CD14-positive monocyte (primary cell): ENCODE data around the gene RUVBL1. TPM values are rescaled to one million over a fixed set of nuclear protein-coding genes. Genes with fewer than 3 reads are reported as not detected.

Experiments
- DNase-seq, 3 donors: peaks; one replicate each; pipeline ENCODE4 v3.0.0-alpha.2; 2011 to 2022
- H2AFZ ChIP-seq: 2 replicates; pipeline ENCODE4 v1.6.0; 2012; ENCODE audit warnings: mild to moderate bottlenecking, low read depth, low read length, inconsistent platforms; ENCODE audit not compliant: insufficient read depth, poor library complexity, severe bottlenecking
- H3K27ac ChIP-seq, 2 donors: 1 replicate in 1 of 2; 2 replicates in 1 of 2; pipeline ENCODE4 v1.5.1; 2012 to 2013; ENCODE audit warnings: low read length in 2 of 2, control low read depth in 1 of 2, inconsistent platforms in 1 of 2, low read depth in 1 of 2, mild to moderate bottlenecking in 1 of 2
- H3K27me3 ChIP-seq, 2 donors: one replicate each; pipeline versions ENCODE4 v1.6.0 to v1.6.1; 2011 to 2013; ENCODE audit warnings: low read length in 2 of 2; ENCODE audit not compliant: control insufficient read depth in 2 of 2, insufficient read depth in 2 of 2
- H3K36me3 ChIP-seq, 2 donors: replicated peaks in 1 of 2; 1 replicate in 1 of 2; 2 replicates in 1 of 2; pipeline versions ENCODE4 v1.5.1 to v1.6.1; 2012 to 2013; ENCODE audit warnings: low read length in 2 of 2, control low read depth in 1 of 2, inconsistent platforms in 1 of 2, mild to moderate bottlenecking in 1 of 2; ENCODE audit not compliant: insufficient read depth in 2 of 2, control insufficient read depth in 1 of 2
- H3K4me1 ChIP-seq, 2 donors: 1 replicate in 1 of 2; 2 replicates in 1 of 2; pipeline versions ENCODE4 v1.5.1 to v1.6.1; 2012 to 2013; ENCODE audit warnings: low read length in 2 of 2, control low read depth in 1 of 2, inconsistent platforms in 1 of 2, mild to moderate bottlenecking in 1 of 2, moderate library complexity in 1 of 2; ENCODE audit not compliant: insufficient read depth in 2 of 2, control insufficient read depth in 1 of 2
- H3K4me2 ChIP-seq: replicated peaks from 2 replicates; pipeline ENCODE3; 2012; ENCODE audit warnings: low read length, moderate library complexity, mild to moderate bottlenecking; ENCODE audit not compliant: poor library complexity, severe bottlenecking; ENCODE audit errors: extremely low read depth
- H3K4me3 ChIP-seq, 3 experiments: fragments of 200-600 bp in 1 of 3; sonication (generic) in 1 of 3; replicated peaks in 1 of 3; 1 replicate in 2 of 3; 2 replicates in 1 of 3; pipeline ENCODE4 v1.5.1; 2011 to 2013; ENCODE audit warnings: low read length in 3 of 3, mild to moderate bottlenecking in 3 of 3, control low read depth in 2 of 3, low read depth in 2 of 3, inconsistent platforms in 1 of 3, moderate library complexity in 1 of 3
- H3K79me2 ChIP-seq: 2 replicates; pipeline ENCODE4 v1.6.0; 2012; ENCODE audit warnings: mild to moderate bottlenecking, control low read depth, inconsistent platforms, low read length, moderate library complexity; ENCODE audit not compliant: insufficient read depth
- H3K9ac ChIP-seq: 2 replicates; pipeline ENCODE4 v1.6.0; 2017; ENCODE audit warnings: low read length, mild to moderate bottlenecking; ENCODE audit not compliant: insufficient read depth, poor library complexity, severe bottlenecking
- H3K9me3 ChIP-seq, 2 donors: replicated peaks in 1 of 2; 1 replicate in 1 of 2; 2 replicates in 1 of 2; pipeline versions ENCODE4 v1.5.1 to v1.6.1; 2012 to 2013; ENCODE audit warnings: low read length in 2 of 2, control low read depth in 1 of 2; ENCODE audit not compliant: control insufficient read depth in 1 of 2, insufficient read depth in 1 of 2
- H4K20me1 ChIP-seq: 2 replicates; pipeline ENCODE4 v1.6.0; 2012; ENCODE audit warnings: mild to moderate bottlenecking, low read length, control low read depth, moderate library complexity; ENCODE audit not compliant: insufficient read depth
- H3K27ac Mint-ChIP-seq, 7 donors: one replicate each; pipeline ENCODE4 v1.8.0; 2020; ENCODE audit warnings: mild to moderate bottlenecking in 7 of 7, mixed read lengths in 7 of 7, moderate library complexity in 6 of 7, inconsistent platforms in 2 of 7
- H3K27me3 Mint-ChIP-seq, 3 donors: one replicate each; pipeline ENCODE4 v1.8.0; 2021 to 2022; ENCODE audit warnings: low read depth in 3 of 3, mild to moderate bottlenecking in 3 of 3, mixed read lengths in 3 of 3, moderate library complexity in 3 of 3, inconsistent platforms in 1 of 3
- H3K36me3 Mint-ChIP-seq, 2 donors: one replicate each; pipeline ENCODE4 v1.8.0; 2020; ENCODE audit warnings: mixed read lengths in 2 of 2, inconsistent platforms in 1 of 2, mild to moderate bottlenecking in 1 of 2
- H3K4me1 Mint-ChIP-seq: one replicate; pipeline ENCODE4 v1.8.0; 2020; ENCODE audit warnings: mild to moderate bottlenecking, mixed read lengths
- H3K4me3 Mint-ChIP-seq, 2 donors: one replicate each; pipeline ENCODE4 v1.8.0; 2020; ENCODE audit warnings: mild to moderate bottlenecking in 2 of 2, mixed read lengths in 2 of 2, moderate library complexity in 1 of 2
- H3K9me3 Mint-ChIP-seq, 7 donors: one replicate each; pipeline ENCODE4 v1.8.0; 2020 to 2022; ENCODE audit warnings: mixed read lengths in 7 of 7, mild to moderate bottlenecking in 6 of 7, moderate library complexity in 6 of 7, inconsistent platforms in 2 of 7
- CTCF ChIP-seq: fragments of 200-600 bp; IDR thresholded peaks from one replicate; pipeline ENCODE4 v1.8.0; 2022; ENCODE audit warnings: antibody characterized with exemption, mild to moderate bottlenecking
- WGBS: methylation state at CpG from one replicate; pipeline ENCODE4 v1.1.5; 2013; ENCODE audit warnings: missing lambda C conversion rate; ENCODE audit not compliant: insufficient coverage; 5-methylcytosine and 5-hydroxymethylcytosine counted together
- intact Hi-C, 2 donors: fragments of 100-400 bp; cut with micrococcal nuclease; formaldehyde crosslinking; loops; one replicate each; pipeline versions ENCODE4 v1.15.0 to v1.15.1; 2023
- polyA plus RNA-seq, 3 donors: library from polyadenylated mRNA; depleted of rRNA in 1 of 3; unstranded in 2 of 3; stranded (reverse) in 1 of 3; fragments of 300-500 nt in 2 of 3; fragments of >200 nt in 1 of 3; fragmentation: Illumina TruSeq in 2 of 3; gene quantifications; 1 replicate in 2 of 3; 2 replicates in 1 of 3; pipeline ENCODE4 v1.2.3, GENCODE V29; 2012 to 2021

The RUVBL1 gene
- polyA plus RNA-seq, 3 donors: 11.0 to 16.2 (median 14.4) TPM

GRCh38 chr3:128103136-128103676 lies 20.4 kb downstream of the RUVBL1 start:
- H3K27me3 ChIP-seq: no peaks in the 10 kb centered on the region
- no peak overlapping the region for H3K27ac Mint-ChIP-seq
- peaks cover 0 to 3% of the 10 kb centered on the region in 2 donors for H3K4me1 ChIP-seq
- H3K36me3 Mint-ChIP-seq: peaks cover 69 to 74% of the 10 kb centered on the region in 2 donors
- no peaks in the 10 kb centered on the region for H3K4me1 Mint-ChIP-seq
- WGBS: 100% methylated on average over 1 of the region's 5 CpGs
- H3K79me2 ChIP-seq: no peaks in the 10 kb centered on the region
- peaks cover 38 to 83% of the 10 kb centered on the region in 2 donors for H3K36me3 ChIP-seq
- no peak for DNase-seq
- H4K20me1 ChIP-seq: no peaks in the 10 kb centered on the region
- no peak overlapping the region for H3K9ac ChIP-seq
- no peak overlapping the region for H3K27ac ChIP-seq
- H3K9me3 ChIP-seq: no peaks in the 10 kb centered on the region
- H3K4me2 ChIP-seq: no peak overlapping the region
- no peak overlapping the region for H3K4me3 ChIP-seq
- no peak overlapping the region for H2AFZ ChIP-seq
- no peak for TF ChIP-seq CTCF
- no peak overlapping the region for H3K4me3 Mint-ChIP-seq
- no peaks in the 10 kb centered on the region for H3K27me3 Mint-ChIP-seq
- intact Hi-C loops: no loop called here
- no peaks in the 10 kb centered on the region for H3K9me3 Mint-ChIP-seq

GRCh38 chr3:128100638-128101037 lies 23.0 kb downstream of the RUVBL1 start:
- WGBS: no CpG with 5 or more reads among the region's 2 CpGs
- H3K4me3 ChIP-seq: no peak overlapping the region
- H3K36me3 Mint-ChIP-seq: peaks cover 74 to 94% of the 10 kb centered on the region in 2 donors
- no peaks in the 10 kb centered on the region for H3K27me3 ChIP-seq
- no peak overlapping the region for H3K4me3 Mint-ChIP-seq
- H3K27ac ChIP-seq: no peak overlapping the region
- no peak overlapping the region for H3K4me2 ChIP-seq
- H3K9ac ChIP-seq: no peak overlapping the region
- H3K36me3 ChIP-seq: peaks cover 60 to 92% of the 10 kb centered on the region in 2 donors
- H4K20me1 ChIP-seq: no peaks in the 10 kb centered on the region
- intact Hi-C loops: no loop called here
- H3K27me3 Mint-ChIP-seq: no peaks in the 10 kb centered on the region
- H3K4me1 ChIP-seq: no peaks in the 10 kb centered on the region
- TF ChIP-seq CTCF: no peak
- peaks cover 0 to 1% (median 0%) of the 10 kb centered on the region in 7 donors for H3K9me3 Mint-ChIP-seq
- H3K4me1 Mint-ChIP-seq: no peaks in the 10 kb centered on the region
- H3K9me3 ChIP-seq: no peaks in the 10 kb centered on the region
- H3K79me2 ChIP-seq: no peaks in the 10 kb centered on the region
- no peak for DNase-seq
- no peak overlapping the region for H3K27ac Mint-ChIP-seq
- no peak overlapping the region for H2AFZ ChIP-seq
